AML-193 (cell line): Measurements from ENCODE around the gene RFX2.

ENCODE experiments used
- DNase-seq, 2 experiments: peaks; one replicate each; lab custom pipeline; 2025; lab: John Stamatoyannopoulos, UW

The RFX2 gene

GRCh38 chr19:6059988-6060599 lies 50.2 kb downstream of the RFX2 start:
- no peak for DNase-seq

- DNase-seq, result no peak
Measured at GRCh38 chr19:6059396-6059947, 50.8 kb downstream of the RFX2 start.

GRCh38 chr19:6058518-6059201 lies 51.6 kb downstream of the RFX2 start:
- DNase-seq, result no peak

- no peak for DNase-seq
Measured at GRCh38 chr19:6057651-6058517, 52.4 kb downstream of the RFX2 start.

GRCh38 chr19:6056801-6057650 lies 53.3 kb downstream of the RFX2 start:
- DNase-seq, result peak; percentile 90 to 94

DNA sequence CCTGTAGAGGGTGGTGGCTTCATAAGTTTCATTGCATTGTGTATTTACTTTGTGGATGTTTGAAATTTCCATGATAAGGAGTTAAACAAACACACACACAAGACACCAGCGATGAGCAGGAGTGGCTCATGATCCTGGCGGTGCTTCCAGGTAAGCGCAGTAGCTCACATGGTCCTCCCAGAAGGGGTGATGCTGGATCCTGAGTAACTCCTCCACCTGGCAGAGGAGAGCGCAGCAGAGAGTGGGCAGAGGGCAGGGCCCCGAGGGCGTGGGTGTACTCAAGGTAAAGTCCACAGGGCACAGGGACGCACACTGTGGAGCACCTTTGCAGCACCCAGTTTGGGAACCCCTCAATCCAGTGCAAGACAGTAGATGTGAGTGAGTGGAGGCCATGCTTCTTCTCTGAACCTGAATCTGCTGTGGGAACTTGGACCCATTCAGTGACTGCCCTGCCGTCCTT lies 54.0 kb downstream of the RFX2 start:
- DNase-seq, result no peak

DNA sequence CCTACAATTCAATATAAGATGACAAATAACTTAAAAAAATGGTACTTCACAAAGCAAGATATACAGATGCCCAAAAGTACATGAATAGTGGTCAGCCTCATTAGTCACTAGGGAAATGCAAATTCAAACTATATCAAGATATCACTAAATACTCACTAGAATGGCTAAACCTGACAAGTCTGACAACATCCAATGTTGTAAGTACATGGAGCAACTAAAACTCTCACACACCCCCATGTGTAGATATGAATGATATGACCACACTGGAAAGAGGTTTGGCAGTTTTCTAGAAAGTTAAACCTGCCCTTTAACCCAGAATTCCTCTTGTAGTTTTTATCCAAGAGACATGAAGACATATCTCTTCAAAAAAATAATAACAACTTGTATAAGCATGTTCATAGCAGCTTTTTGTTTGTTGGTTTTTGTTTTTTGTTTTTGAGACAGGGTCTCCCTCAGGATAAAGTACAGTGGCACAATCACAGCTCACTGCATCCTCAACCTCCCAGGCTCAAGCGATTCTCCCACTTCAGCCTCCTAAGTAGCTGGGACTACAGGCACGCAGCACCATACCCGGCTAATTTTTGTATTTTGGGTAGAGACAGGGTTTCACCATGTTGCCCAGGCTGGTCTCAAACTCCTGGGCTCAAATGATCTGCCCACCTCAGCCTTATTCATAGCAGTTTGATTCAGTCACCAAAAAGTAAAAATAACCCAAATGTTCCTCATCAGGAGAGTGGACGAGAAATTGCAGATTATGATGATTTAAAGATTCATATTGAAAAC lies 55.1 kb downstream of the RFX2 start:
- no peak for DNase-seq

- DNase-seq, result peak; percentile 67 to 72
Measured at GRCh38 chr19:6048793-6049405, 61.4 kb downstream of the RFX2 start.

- DNase-seq, result no peak
Measured at GRCh38 chr19:6048348-6048747, 62.0 kb downstream of the RFX2 start.

- peak; percentile 50 to 61 for DNase-seq
Measured at GRCh38 chr19:6047741-6048251, 62.5 kb downstream of the RFX2 start.

GRCh38 chr19:6047256-6047655 lies 63.0 kb downstream of the RFX2 start:
- no peak for DNase-seq

DNA sequence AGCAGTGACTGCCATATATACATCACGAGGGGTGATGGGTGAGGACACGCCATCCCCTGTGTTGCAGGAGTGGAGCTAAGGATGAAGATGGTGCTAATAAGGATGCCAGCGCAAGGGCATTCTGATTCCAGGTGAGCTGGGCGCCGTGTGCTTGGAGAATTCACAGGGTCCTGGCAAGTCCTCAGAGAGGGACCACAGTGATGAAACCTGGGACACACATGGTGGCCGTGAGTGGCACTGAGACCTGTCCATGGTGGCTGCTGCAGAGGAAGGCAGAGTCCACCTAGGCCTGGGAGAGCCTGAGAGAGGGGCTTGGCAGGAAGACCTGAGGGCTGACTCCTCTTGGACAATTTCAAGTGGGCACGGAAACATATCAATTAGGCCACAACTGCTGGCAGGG lies 65.2 kb downstream of the RFX2 start:
- DNase-seq, result no peak

DNA sequence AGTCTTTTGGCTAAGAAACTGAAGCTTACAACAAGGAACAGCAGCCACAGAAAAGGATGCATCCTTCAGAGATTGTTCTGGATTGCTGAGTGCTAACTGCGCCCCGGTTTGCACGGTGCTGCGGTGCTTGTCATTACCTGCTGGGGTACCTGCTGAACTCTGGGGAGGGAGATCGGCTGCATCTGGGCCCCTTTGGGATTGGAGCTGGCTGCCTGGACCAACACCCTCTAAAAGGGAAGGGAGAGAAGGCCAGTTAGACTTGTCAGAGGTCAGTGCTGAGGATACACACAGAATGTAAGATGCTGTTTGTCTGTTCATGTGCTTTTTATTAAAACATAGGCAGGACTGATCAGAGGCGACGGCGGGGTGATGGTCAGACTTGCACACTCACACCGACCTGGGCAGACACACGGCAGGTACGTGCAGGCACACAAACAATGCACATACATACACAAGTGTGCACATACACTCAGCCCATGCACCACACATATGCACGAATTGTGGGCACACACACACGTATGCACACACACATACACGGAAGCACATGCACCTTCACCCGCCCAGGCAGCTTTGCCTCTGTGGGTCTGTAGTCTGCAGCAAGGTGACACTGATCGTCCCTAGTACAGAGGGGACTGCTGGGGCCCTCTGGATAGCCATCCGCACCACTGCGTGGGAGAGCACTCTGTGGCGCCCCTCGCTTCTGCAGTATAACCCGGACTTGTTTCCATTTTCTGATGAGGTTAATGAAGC lies 66.1 kb downstream of the RFX2 start:
- DNase-seq, result no peak

- no peak for DNase-seq
Measured at GRCh38 chr19:6042776-6043726, 67.2 kb downstream of the RFX2 start.

DNA sequence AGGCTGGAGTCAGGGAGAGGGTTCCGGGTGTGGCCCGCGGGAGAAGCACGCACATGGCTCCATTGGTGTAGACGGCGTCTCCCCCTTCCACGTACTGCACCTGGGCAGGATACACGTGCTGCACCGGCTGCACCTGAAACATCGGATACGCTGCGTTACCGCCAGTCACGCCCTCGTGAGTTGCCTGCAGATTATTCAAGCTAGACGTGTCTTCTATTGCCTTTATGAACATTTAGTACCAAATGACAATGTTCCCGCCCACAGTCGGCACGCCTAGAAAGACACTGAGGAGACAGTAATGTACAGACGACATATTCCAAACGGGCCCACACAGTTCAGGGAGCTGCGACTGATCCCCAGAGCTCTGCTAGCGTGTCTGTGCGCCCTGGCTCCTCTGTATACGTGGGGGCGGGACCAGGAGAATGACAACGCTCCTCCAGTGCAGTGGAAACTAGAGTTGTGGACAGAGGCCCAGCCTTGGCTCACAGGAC lies 68.3 kb downstream of the RFX2 start:
- DNase-seq, result no peak

DNA sequence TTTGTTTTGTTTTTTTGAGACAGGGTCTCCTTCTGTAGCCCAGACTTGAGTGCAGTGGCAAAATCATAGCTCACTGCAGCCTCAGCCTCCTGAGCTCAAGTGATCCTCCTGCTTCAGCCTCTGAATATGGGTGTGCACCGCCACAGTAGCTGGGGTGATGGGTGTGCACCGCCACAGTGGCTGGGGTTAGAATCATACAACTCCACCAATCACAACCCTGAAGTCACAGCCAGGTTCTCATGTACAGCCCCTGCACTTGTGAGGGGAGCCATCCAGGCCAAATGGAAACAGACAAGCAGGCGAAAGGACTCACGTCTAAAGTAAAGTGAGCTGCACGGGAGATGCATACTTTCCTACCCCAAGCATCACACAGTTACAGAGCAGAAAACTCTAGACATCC lies 69.2 kb downstream of the RFX2 start:
- DNase-seq, result no peak

- DNase-seq, result no peak
Measured at GRCh38 chr19:6039566-6040225, 70.6 kb downstream of the RFX2 start.
